ENCODE data around the gene EPHA2. TPM values are rescaled to one million over a fixed set of nuclear protein-coding genes. Genes with fewer than 3 reads are reported as not detected.

EPHA2 gene
- total RNA-seq, 1 donor from 2014 or later, result 264 TPM

DNA sequence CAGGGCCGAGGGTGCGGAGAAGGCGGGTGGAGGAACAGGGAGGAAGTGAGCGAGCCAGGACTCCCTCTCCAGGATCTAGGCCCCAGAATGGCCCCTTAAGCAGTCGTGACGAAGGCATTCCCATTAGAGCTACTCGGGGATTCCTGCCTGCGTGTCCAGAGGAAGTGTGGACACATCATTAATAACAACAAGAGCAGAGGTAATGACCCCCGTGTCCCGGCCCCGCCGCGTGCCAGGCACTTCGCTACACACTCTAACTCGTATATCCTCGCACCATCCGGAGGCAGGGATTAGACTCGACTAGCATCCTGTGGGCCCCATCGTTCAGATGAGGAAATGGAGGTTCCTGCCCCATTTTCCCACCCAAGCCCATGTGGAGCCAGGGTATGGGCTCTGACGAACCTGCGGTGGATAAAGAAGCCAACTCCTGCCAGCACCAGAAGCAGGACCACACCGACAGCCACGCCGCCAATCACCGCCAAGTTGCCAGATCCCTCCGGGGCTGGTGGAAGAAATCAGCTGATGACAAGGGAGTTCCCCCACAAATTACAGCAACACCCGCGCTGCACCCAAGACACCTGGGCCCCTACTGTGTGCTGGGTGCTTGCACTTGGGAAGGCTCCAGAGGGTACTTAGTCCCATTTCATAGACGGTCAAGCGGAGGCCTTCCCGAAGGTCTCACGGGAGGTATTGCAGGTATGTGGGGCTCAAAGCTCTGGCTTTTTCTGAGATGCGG lies 21.6 kb downstream of the EPHA2 start:
- TF ChIP-seq POLR2A (IDR thresholded peaks at IDR 0.05) (no peak), POLR2AphosphoS5 (IDR thresholded peaks at IDR 0.05; ENCODE audit: insufficient read depth in 1 of 2, low read depth in 1 of 2) (peak in 1 of 2 donors; percentile 4)
- peaks cover 0 to 73% of the 10 kb centered on the region in 2 donors for H3K36me3 ChIP-seq
- H3K27me3 ChIP-seq, result no peaks in the 10 kb centered on the region
- H3K9me3 ChIP-seq, result no peaks in the 10 kb centered on the region
- intact Hi-C loops (cut with DNase I), result no loop called here
- no peak overlapping the region for H3K4me3 ChIP-seq
- no peak for DNase-seq (ENCODE audit: extremely low spot score in 2 of 2)
- no peak overlapping the region for H3K27ac ChIP-seq
- H3K4me1 ChIP-seq, result peaks cover 10% of the 10 kb centered on the region

DNA sequence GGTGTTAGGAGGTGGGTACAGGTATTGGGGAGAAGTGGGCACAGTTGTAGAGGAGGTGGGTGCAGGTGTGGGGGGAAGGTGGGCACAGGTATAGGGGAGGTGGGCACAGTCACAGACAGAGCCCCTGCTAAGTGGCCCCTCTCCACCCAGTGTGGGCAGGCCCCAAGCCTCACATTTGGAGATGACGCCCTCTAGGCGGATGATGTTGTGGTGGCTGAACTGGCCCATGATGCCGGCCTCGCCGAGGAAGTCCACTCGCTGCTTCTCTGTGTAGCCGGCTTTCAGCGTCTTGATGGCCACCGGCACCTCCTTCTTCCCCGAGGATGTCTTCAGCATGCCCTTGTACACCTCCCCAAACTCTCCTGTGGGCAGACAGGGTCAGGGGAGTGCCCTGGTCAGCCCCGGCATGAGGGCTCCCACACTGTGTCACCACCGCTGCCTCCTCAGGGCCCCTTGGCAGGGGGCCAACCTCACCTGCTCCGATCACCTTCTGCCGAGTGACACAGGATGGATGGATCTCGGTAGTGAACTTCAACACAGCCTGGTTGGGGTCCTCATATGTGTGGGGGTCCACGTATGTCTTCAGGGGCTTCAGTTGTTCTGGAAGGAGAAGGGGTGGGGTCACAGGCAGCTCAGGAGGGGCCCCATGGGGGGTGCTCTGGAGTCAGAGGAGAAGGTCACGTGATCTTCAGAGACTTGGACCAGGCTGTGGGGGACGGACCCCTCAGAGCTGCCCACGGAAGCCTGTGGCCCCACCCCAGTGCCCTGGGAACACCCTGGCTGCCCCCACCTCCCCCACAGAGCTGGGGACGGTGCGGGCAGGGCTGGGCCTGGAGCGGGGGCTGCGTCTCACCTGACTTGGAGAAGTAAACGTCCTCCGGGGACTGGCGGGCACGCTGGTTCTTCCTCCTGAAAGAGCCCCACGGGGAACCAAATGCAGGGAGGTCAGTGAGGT lies 22.6 kb downstream of the EPHA2 start:
- intact Hi-C loops (cut with DNase I), result no loop called here
- H3K27ac ChIP-seq, result no peak overlapping the region
- peaks cover 0 to 77% of the 10 kb centered on the region in 2 donors for H3K36me3 ChIP-seq

DNA sequence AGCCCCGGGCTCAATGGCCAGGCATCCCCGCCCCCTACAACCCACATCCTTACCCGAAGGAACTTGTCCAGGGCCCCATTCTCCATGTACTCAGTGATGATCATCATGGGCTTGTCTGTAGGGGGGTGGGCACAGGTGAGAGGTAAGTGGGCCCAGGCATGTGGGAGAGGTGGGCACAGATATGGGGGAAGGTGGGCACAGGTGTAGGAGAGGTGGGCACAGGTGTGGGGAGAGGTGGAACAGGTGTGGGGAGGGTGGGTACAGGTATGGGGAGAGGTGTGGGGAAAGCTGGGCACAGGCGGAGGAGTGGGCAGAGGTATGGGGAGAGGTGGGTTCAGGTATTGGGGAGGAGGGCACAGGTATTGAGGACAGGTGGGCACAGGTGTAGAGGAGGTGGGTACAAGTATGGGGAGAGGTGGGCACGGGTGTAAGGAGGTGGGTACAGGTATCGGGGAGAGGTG lies 23.5 kb downstream of the EPHA2 start:
- no peak for DNase-seq (ENCODE audit: extremely low spot score in 2 of 2)
- TF ChIP-seq CTCF (IDR thresholded peaks at IDR 0.05) (no peak), POLR2AphosphoS5 (IDR thresholded peaks at IDR 0.05; ENCODE audit: insufficient read depth in 1 of 2, low read depth in 1 of 2) (no peak), POLR2A (IDR thresholded peaks at IDR 0.05) (no peak)
- Histone ChIP-seq H3K27ac (no peak overlapping the region), H3K36me3 (peaks cover 0 to 67% of the 10 kb centered on the region in 2 donors), H3K9me3 (no peaks in the 10 kb centered on the region), H3K4me3 (no peak overlapping the region), H3K4me1 (no peaks in the 10 kb centered on the region), H3K27me3 (no peaks in the 10 kb centered on the region)
- intact Hi-C loops (cut with DNase I), result no loop called here

More for the DNA sequence above, 22.6 kb downstream of the EPHA2 start:
- Histone ChIP-seq H3K27me3 (no peaks in the 10 kb centered on the region), H3K4me1 (peaks cover under 1% of the 10 kb centered on the region), H3K4me3 (no peak overlapping the region), H3K9me3 (no peaks in the 10 kb centered on the region)
- no peak for DNase-seq (ENCODE audit: extremely low spot score in 2 of 2)
- TF ChIP-seq CTCF (IDR thresholded peaks at IDR 0.05) (no peak), POLR2A (IDR thresholded peaks at IDR 0.05) (no peak), POLR2AphosphoS5 (IDR thresholded peaks at IDR 0.05; ENCODE audit: insufficient read depth in 1 of 2, low read depth in 1 of 2) (peak in 1 of 2 donors; percentile 32)

- intact Hi-C loops (cut with DNase I), result no loop called here
- TF ChIP-seq POLR2AphosphoS5 (IDR thresholded peaks at IDR 0.05; ENCODE audit: insufficient read depth in 1 of 2, low read depth in 1 of 2) (peak in 1 of 2 donors; percentile 14), CTCF (IDR thresholded peaks at IDR 0.05) (no peak), POLR2A (IDR thresholded peaks at IDR 0.05) (no peak)
- Histone ChIP-seq H3K4me3 (no peak overlapping the region), H3K27ac (no peak overlapping the region), H3K4me1 (no peaks in the 10 kb centered on the region), H3K27me3 (no peaks in the 10 kb centered on the region), H3K36me3 (peaks cover 0 to 64% of the 10 kb centered on the region in 2 donors), H3K9me3 (no peaks in the 10 kb centered on the region)
- DNase-seq (ENCODE audit: extremely low spot score in 2 of 2), result no peak
These were observed 24.1 kb downstream of the EPHA2 start for GRCh38 chr1:16131636-16132324.

GRCh38 chr1:16130827-16131226 lies 25.0 kb downstream of the EPHA2 start:
- H3K36me3 ChIP-seq, result peaks cover 0 to 62% of the 10 kb centered on the region in 2 donors

More at GRCh38 chr1:16130827-16131226, 25.0 kb downstream of the EPHA2 start:
- no peak for DNase-seq (ENCODE audit: extremely low spot score in 2 of 2)
- Histone ChIP-seq H3K9me3 (no peaks in the 10 kb centered on the region), H3K27ac (no peak overlapping the region), H3K27me3 (no peaks in the 10 kb centered on the region), H3K4me1 (peaks cover 4% of the 10 kb centered on the region), H3K4me3 (no peak overlapping the region)
- TF ChIP-seq CTCF (IDR thresholded peaks at IDR 0.05) (no peak), POLR2A (IDR thresholded peaks at IDR 0.05) (no peak), POLR2AphosphoS5 (IDR thresholded peaks at IDR 0.05; ENCODE audit: insufficient read depth in 1 of 2, low read depth in 1 of 2) (no peak)
- intact Hi-C loops (cut with DNase I), result no loop called here
